IgD-negative memory B cell (primary cell): Measurements from ENCODE around the gene RELN. TPM values are rescaled to one million over a fixed set of nuclear protein-coding genes. Genes with fewer than 3 reads are reported as not detected.

Experiments
- H3K27ac Mint-ChIP-seq, 3 donors: one replicate each; pipeline ENCODE4 v1.8.0; 2020 to 2022; ENCODE audit warnings: mild to moderate bottlenecking in 3 of 3, mixed read lengths in 3 of 3, moderate library complexity in 1 of 3
- H3K27me3 Mint-ChIP-seq: one replicate; pipeline ENCODE4 v1.8.0; 2021; ENCODE audit warnings: mixed read lengths
- H3K36me3 Mint-ChIP-seq: one replicate; pipeline ENCODE4 v1.8.0; 2020; ENCODE audit warnings: mild to moderate bottlenecking, mixed read lengths
- H3K4me1 Mint-ChIP-seq, 3 donors: one replicate each; pipeline ENCODE4 v1.8.0; 2020 to 2022; ENCODE audit warnings: mixed read lengths in 3 of 3, mild to moderate bottlenecking in 1 of 3
- H3K4me3 Mint-ChIP-seq, 4 donors: one replicate each; pipeline ENCODE4 v1.8.0; 2020 to 2022; ENCODE audit warnings: mild to moderate bottlenecking in 4 of 4, mixed read lengths in 4 of 4, moderate library complexity in 3 of 4
- H3K9me3 Mint-ChIP-seq, 3 donors: one replicate each; pipeline ENCODE4 v1.8.0; 2020 to 2021; ENCODE audit warnings: mixed read lengths in 3 of 3, mild to moderate bottlenecking in 1 of 3
- polyA plus RNA-seq: library from polyadenylated mRNA; unstranded; fragments of 300-500 nt; fragmentation: Illumina TruSeq; gene quantifications from one replicate; pipeline ENCODE4 v1.2.3, GENCODE V29; 2021

RELN gene
- polyA plus RNA-seq, 1 donor from 2014 or later: not detected

GRCh38 chr7:103762877-103763276 lies 226.6 kb downstream of the RELN start:
- H3K36me3 Mint-ChIP-seq: no peaks in the 10 kb centered on the region
- peaks cover 0 to 2% (median 0%) of the 10 kb centered on the region in 3 donors for H3K9me3 Mint-ChIP-seq

GRCh38 chr7:103762065-103762760 lies 227.2 kb downstream of the RELN start:
- Mint-ChIP-seq H3K36me3 (no peaks in the 10 kb centered on the region), H3K4me1 (no peaks in the 10 kb centered on the region), H3K9me3 (peaks cover 0 to 2% (median 0%) of the 10 kb centered on the region in 3 donors), H3K4me3 (no peak overlapping the region), H3K27me3 (peaks cover 3% of the 10 kb centered on the region), H3K27ac (no peak overlapping the region)

More at GRCh38 chr7:103762877-103763276, 226.6 kb downstream of the RELN start:
- Mint-ChIP-seq H3K4me1 (no peaks in the 10 kb centered on the region), H3K4me3 (no peak overlapping the region), H3K27ac (peak overlapping the region in 1 of 3 donors; percentile 30), H3K27me3 (peaks cover 3% of the 10 kb centered on the region)

- Mint-ChIP-seq H3K4me3 (no peak overlapping the region), H3K27ac (no peak overlapping the region), H3K36me3 (no peaks in the 10 kb centered on the region), H3K27me3 (no peaks in the 10 kb centered on the region), H3K4me1 (no peaks in the 10 kb centered on the region), H3K9me3 (peaks cover 0 to 2% (median 0%) of the 10 kb centered on the region in 3 donors)
Observed at GRCh38 chr7:103752995-103753394, 236.5 kb downstream of the RELN start.

GRCh38 chr7:103751311-103751880 lies 238.1 kb downstream of the RELN start:
- no peak overlapping the region for H3K27ac Mint-ChIP-seq
- no peaks in the 10 kb centered on the region for H3K27me3 Mint-ChIP-seq

GRCh38 chr7:103748680-103749079 lies 240.8 kb downstream of the RELN start:
- Mint-ChIP-seq H3K9me3 (peaks cover 0 to 2% (median 0%) of the 10 kb centered on the region in 3 donors), H3K4me1 (no peaks in the 10 kb centered on the region), H3K27ac (no peak overlapping the region), H3K4me3 (no peak overlapping the region), H3K27me3 (no peaks in the 10 kb centered on the region), H3K36me3 (no peaks in the 10 kb centered on the region)

More at GRCh38 chr7:103751311-103751880, 238.1 kb downstream of the RELN start:
- Mint-ChIP-seq H3K9me3 (peaks cover 0 to 2% (median 0%) of the 10 kb centered on the region in 3 donors), H3K4me3 (no peak overlapping the region), H3K36me3 (no peaks in the 10 kb centered on the region), H3K4me1 (no peaks in the 10 kb centered on the region)

GRCh38 chr7:103735377-103735776 lies 254.1 kb downstream of the RELN start:
- Mint-ChIP-seq H3K4me1 (no peaks in the 10 kb centered on the region), H3K9me3 (peaks cover 0 to 3% (median 2%) of the 10 kb centered on the region in 3 donors), H3K36me3 (no peaks in the 10 kb centered on the region), H3K4me3 (no peak overlapping the region), H3K27me3 (peaks cover 4% of the 10 kb centered on the region), H3K27ac (no peak overlapping the region)

GRCh38 chr7:103731169-103731568 lies 258.3 kb downstream of the RELN start:
- Mint-ChIP-seq H3K9me3 (peaks cover 0 to 3% (median 0%) of the 10 kb centered on the region in 3 donors), H3K27me3 (no peaks in the 10 kb centered on the region), H3K4me3 (no peak overlapping the region), H3K4me1 (no peaks in the 10 kb centered on the region), H3K27ac (no peak overlapping the region), H3K36me3 (no peaks in the 10 kb centered on the region)

GRCh38 chr7:103729026-103729425 lies 260.4 kb downstream of the RELN start:
- Mint-ChIP-seq H3K27ac (no peak overlapping the region), H3K36me3 (no peaks in the 10 kb centered on the region), H3K9me3 (peaks cover 0 to 3% (median under 1%) of the 10 kb centered on the region in 3 donors), H3K4me1 (no peaks in the 10 kb centered on the region), H3K27me3 (no peaks in the 10 kb centered on the region), H3K4me3 (no peak overlapping the region)

- Mint-ChIP-seq H3K4me3 (no peak overlapping the region), H3K27ac (no peak overlapping the region), H3K9me3 (peaks cover 0 to 3% (median 2%) of the 10 kb centered on the region in 3 donors), H3K36me3 (no peaks in the 10 kb centered on the region), H3K27me3 (no peaks in the 10 kb centered on the region), H3K4me1 (no peaks in the 10 kb centered on the region)
Observed at GRCh38 chr7:103727982-103728610, 261.4 kb downstream of the RELN start.

- Mint-ChIP-seq H3K27ac (no peak overlapping the region), H3K4me1 (no peaks in the 10 kb centered on the region), H3K27me3 (no peaks in the 10 kb centered on the region), H3K9me3 (peaks cover 0 to 2% (median 0%) of the 10 kb centered on the region in 3 donors), H3K36me3 (no peaks in the 10 kb centered on the region), H3K4me3 (no peak overlapping the region)
Observed at GRCh38 chr7:103719070-103719469, 270.4 kb downstream of the RELN start.

GRCh38 chr7:103718482-103719061 lies 270.9 kb downstream of the RELN start:
- H3K4me3 Mint-ChIP-seq: no peak overlapping the region
- H3K27me3 Mint-ChIP-seq: no peaks in the 10 kb centered on the region
- no peaks in the 10 kb centered on the region for H3K36me3 Mint-ChIP-seq

GRCh38 chr7:103717574-103717973 lies 271.9 kb downstream of the RELN start:
- no peak overlapping the region for H3K4me3 Mint-ChIP-seq
- no peaks in the 10 kb centered on the region for H3K4me1 Mint-ChIP-seq
- no peak overlapping the region for H3K27ac Mint-ChIP-seq
- H3K9me3 Mint-ChIP-seq: no peaks in the 10 kb centered on the region
- no peaks in the 10 kb centered on the region for H3K27me3 Mint-ChIP-seq
- no peaks in the 10 kb centered on the region for H3K36me3 Mint-ChIP-seq

More at GRCh38 chr7:103718482-103719061, 270.9 kb downstream of the RELN start:
- Mint-ChIP-seq H3K4me1 (no peaks in the 10 kb centered on the region), H3K9me3 (no peaks in the 10 kb centered on the region), H3K27ac (no peak overlapping the region)

GRCh38 chr7:103715376-103716120 lies 273.9 kb downstream of the RELN start:
- H3K4me3 Mint-ChIP-seq: no peak overlapping the region
- H3K27me3 Mint-ChIP-seq: no peaks in the 10 kb centered on the region
- no peak overlapping the region for H3K27ac Mint-ChIP-seq
- H3K9me3 Mint-ChIP-seq: no peaks in the 10 kb centered on the region
- H3K4me1 Mint-ChIP-seq: no peaks in the 10 kb centered on the region
- no peaks in the 10 kb centered on the region for H3K36me3 Mint-ChIP-seq

GRCh38 chr7:103714376-103714927 lies 275.0 kb downstream of the RELN start:
- Mint-ChIP-seq H3K4me3 (no peak overlapping the region), H3K36me3 (no peaks in the 10 kb centered on the region), H3K9me3 (no peaks in the 10 kb centered on the region), H3K27ac (no peak overlapping the region), H3K4me1 (no peaks in the 10 kb centered on the region), H3K27me3 (no peaks in the 10 kb centered on the region)
